Frontal cortex (tissue), 4 donors: ENCODE data around the gene SMCO2. TPM values are rescaled to one million over a fixed set of nuclear protein-coding genes. Genes with fewer than 3 reads are reported as not detected.
"Not testable (repeated sequence)": the region's sequence is repeated elsewhere in the genome, so short reads cannot be mapped to it uniquely, and the experiment has no call there.

Experiments used
- DNase-seq, 2 donors: peaks; one replicate each; pipeline ENCODE4 v3.0.0; 2012; ENCODE audit warnings: low spot score in 2 of 2
- FAIRE-seq: peaks from 2 replicates; lab custom pipeline; 2012; peaks lifted over from hg19 to GRCh38; lab: Jason Lieb, UNC
- total RNA-seq: library from RNA; depleted of rRNA; stranded (reverse); fragments of >200 nt; gene quantifications from one replicate; pipeline ENCODE4 v1.2.3, GENCODE V29; 2014
- donor health status: control.
- donor health status: control.
- donor health status: control.

The SMCO2 gene
- total RNA-seq, 1 donor from 2014 or later = not detected

DNA sequence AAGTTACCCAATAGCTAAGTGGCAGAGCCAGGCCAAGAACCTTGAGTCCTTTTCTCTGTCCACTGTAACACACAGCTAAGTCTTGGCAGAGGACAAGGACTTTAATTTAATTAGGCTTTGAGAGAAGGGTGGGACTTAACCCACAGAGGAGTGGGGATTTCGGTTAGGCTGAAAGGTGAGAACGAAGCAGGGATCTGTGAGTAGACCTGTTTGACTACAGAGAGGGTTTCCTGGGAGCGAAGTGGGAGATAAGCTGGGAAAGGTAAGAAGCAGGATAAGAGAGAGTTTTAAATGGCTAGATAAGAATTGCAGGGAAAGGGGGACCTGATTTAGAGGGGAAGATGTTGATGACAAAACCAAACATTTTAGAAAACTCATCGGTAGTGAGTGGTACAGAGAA, 75.4 kb downstream of the SMCO2 start:
- no peak for DNase-seq
- no peak for FAIRE-seq

DNA sequence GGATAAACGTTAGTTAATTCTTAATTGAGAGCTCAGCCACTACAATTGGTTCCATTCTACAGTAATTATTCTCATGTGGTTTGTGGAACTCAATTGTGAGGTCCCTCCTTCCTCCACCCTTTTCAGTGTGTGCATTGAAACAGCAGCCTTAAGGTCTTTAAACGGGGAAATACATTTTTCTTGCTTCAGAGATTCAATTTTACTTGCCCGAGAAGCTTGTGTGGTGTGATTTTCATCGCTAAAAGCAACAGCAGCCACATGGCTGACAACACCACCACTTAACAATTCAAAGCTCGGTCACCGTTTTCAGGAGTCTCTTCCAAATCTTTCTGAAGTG, 76.7 kb downstream of the SMCO2 start:
- no peak for DNase-seq

DNA sequence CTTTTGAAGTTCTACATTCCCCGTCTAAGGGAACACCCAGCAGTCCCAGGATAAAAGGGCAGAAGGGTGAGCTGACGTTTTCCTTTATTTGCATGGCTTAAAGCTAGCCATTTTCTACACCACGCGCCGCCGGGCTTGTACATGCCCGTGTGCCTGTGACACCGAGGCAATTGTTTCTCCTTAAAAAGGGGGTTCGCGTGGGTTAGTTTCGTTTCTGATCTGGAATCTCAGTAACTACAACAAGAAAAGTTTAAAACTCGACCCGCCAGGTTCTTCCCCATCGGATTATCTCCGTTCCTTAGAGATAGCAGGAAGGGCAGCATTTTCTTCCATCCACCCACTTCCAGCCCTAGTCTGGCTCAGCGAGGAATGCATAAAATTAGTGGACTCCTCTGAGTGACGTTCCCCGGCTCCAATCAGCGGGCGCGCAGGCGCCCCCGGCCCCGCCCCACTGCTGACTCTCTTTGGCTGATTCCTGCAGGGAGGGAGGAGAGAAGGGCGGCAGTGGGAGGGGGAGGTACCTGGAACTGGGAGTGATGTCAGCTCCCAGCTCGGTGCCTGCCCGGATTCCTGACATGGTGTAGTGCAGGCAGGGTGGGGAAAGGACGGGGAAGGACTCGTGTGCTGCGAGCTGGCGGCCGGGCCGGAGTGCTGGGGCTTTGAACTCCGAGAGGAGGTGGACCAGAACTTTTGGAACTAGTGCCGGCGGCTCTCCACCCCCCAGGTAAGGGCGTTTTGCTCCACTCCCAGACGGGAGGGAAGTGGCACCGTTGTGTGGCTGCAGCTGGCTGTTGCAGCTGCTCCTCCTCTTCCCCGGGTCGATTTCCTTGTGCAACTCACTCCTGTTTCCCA, 77.3 kb downstream of the SMCO2 start, which contains the start of gene PPFIBP1:
Gene PPFIBP1, plus strand, starts transcription at position 565 of the 852 bp plus-strand sequence. CDS start 109,191 bp downstream, outside the sequence.
- FAIRE-seq = peak; percentile 59

More for the DNA sequence above, 76.7 kb downstream of the SMCO2 start:
- FAIRE-seq = no peak

DNA sequence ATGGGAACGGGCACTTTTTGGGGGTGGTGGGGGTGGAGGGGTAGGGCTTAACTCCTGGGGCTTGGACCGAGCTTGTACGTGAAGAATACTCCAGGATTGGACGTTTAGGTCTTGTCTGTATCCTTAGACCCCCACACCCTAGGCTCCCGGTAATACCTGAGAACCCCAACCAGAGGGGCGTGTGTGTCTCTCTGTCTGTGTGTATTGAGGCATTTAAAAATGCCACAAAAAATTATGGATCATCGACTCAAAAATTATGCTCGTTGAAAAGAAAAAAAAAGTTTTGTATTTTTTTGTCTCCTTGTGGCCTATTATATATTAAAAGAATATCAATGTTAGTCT, 77.9 kb downstream of the SMCO2 start:
- no peak for FAIRE-seq
- no peak for DNase-seq

More for the DNA sequence above, 77.3 kb downstream of the SMCO2 start, which contains the start of gene PPFIBP1:
- DNase-seq = peak; percentile 72 to 87

- FAIRE-seq (no peak), DNase-seq (no peak)
Measured at GRCh38 chr12:27524839-27525753, 78.6 kb downstream of the SMCO2 start.

GRCh38 chr12:27527512-27527911, 81.0 kb downstream of the SMCO2 start:
- no peak for FAIRE-seq

DNA sequence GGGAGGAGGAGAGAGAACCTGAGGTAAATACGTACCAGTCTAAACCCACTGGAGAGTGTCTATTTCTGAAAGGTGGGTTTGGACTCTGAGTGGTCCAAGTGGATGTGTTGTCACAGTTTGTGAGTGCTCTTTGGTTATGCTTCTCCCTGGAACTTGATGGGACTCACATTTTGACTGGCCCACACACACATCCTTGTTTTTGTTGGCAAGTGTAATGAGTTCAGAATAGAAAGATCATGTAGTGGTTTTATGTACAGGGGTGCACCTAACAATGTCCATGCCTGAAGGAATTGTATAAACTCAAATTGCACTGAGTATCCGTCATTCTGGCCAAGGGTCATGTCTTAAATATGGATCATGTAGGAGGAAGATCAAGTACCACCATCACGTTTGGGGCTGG, 82.3 kb downstream of the SMCO2 start:
- no peak for DNase-seq
- FAIRE-seq = no peak

More at GRCh38 chr12:27527512-27527911, 81.0 kb downstream of the SMCO2 start:
- DNase-seq = no peak

GRCh38 chr12:27530157-27530922, 83.8 kb downstream of the SMCO2 start:
- FAIRE-seq (no peak), DNase-seq (no peak)

DNA sequence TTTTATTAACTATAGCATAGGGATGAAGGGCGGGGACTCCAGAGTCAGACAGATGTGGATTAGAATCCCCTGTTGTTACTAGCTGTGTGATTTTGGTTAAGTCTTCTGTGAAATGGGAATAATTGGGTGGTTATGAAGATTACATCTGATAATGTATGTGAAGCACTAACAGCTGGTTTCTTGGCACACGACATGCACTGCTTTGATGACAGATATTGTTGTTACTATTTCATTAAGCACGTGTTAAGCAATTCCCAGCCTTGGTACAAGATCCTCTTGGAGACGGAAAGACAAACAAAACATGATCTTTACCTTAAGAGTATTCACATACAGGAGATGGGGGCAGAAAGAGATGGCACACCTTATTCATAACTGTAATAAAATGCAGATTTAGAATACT, 85.4 kb downstream of the SMCO2 start:
- no peak for DNase-seq
- no peak for FAIRE-seq

GRCh38 chr12:27534060-27534764, 87.7 kb downstream of the SMCO2 start:
- DNase-seq (no peak), FAIRE-seq (no peak)

DNA sequence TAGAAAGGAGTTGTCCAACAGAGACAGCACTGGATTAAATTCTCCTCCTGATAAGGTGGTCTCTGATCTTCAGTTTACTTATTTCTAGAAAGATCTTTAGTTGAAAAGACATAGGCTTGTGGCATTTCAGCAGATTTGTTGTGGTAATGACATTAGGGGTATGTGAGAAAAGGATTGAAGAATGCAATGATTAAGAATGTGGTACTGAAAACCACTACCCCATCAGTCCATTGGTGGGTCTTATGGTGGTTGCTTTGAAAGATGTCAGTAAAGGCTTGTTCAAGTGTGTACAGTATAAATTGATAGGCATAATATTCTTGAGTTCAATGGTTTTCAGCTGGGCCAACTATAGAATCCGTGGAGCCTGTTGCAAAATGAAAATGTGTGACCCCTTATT, 88.2 kb downstream of the SMCO2 start:
- DNase-seq = no peak
- no peak for FAIRE-seq

DNA sequence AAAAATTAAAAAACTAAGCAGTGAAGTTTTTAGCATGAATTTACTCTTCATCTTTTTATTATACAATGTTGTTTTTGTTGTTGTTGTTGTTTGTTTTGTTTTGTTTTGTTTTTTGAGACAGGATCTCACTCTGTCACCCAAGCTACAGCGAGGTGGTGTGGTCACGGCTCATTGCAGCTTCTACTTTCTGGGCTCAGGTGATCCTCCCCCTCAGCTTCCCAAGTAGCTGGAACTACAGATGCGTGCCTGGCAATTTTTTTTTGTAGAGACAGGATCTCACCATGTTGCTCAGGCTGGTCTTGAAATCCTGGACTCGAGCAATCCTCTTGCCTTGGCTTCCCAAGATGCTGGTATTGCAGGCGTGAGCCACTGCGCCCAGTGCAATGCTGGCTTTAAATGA, 88.8 kb downstream of the SMCO2 start:
- DNase-seq (no peak), FAIRE-seq (no peak)

DNA sequence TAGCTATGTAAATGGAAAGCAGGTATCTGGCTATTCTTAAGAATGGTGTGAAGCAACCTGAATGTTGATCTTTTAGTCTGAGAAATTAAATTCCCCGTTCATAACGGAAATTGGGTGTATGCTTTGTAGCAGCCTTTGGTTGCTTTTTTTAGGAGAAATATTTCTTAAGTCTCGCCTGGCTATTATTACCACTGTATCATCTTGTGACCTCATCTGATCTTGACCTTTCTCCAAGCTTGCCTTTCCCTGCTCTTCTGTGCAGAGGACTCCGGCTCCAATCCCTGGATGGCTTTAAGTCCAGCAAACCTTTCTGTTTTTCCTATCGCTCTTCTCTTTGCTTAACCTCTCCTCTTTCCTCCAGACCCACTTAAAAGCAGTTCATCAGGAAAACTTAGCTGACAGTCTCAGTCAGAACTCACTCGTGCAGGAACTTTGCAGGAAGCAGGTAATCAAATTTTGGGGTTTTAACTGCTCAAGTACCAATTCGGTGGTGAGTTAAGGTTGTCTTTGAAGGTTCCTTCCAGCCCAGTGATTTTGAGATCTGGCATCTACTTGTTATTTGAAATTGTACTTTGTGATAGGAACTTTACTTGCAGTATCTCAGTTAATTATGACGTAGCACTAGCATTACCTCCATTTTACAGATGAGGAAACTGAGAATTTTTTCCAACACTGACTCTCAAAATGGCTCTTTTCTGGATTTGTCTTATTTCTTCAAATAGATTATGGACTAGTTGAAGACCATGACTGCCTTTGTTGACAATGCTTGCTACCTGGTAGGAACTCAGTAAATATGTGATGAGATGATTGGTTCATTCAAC, 91.5 kb downstream of the SMCO2 start:
- FAIRE-seq = no peak
- DNase-seq = no peak

- DNase-seq (no peak), FAIRE-seq (no peak)
Measured at GRCh38 chr12:27539191-27539631, 92.7 kb downstream of the SMCO2 start.

DNA sequence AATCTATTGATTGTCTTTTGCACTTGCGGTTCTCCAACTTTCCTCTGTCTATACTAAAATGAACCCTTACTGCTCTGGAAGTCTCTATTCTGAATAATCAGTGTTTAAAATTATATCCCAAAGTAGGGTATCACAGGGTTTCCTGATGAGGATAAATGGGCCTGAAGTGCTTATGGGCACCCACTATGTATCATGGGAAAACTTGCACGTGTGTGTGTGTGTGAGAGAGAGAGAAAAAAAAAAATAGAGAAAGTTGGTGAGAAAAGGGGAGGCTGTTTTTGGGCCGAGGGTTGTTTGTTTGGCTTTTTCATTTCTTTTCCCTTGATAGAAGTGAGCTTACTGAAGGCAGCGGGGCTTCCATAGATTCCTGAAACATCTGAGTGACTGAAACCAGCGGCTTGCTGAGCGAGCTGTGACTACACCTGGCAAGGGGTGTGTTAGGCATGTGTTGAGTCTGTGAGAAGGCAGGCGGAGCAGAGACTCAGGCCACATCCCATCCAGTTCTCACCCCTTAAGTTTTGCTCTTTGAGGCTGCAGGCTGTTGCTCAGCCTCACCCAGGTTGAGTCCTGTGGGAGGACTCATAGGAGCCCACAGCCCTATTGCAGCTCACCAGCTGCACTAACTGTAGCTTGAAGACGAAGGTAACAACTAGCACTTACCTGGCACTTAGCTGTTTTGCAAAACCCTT, 94.6 kb downstream of the SMCO2 start:
- FAIRE-seq = no peak
- DNase-seq = no peak

DNA sequence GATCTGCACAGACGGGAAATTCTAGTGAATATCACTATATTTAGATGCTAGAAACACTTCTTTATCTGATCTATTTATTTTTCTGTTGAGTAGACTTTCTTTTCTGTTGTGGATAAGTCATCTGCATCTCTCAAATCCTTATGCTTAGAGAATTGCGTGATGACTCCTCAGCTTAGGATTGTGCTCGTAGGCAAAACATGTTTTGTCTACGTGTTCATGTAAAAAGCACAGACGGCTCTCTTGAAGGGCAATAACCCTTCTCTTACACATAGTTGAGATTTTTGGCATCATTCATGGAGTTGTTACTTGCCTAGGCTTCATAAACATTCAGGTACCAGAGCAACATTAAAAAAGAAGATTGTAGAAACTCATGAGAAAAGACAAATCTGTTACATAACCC, 96.1 kb downstream of the SMCO2 start:
- DNase-seq (no peak), FAIRE-seq (no peak)

DNA sequence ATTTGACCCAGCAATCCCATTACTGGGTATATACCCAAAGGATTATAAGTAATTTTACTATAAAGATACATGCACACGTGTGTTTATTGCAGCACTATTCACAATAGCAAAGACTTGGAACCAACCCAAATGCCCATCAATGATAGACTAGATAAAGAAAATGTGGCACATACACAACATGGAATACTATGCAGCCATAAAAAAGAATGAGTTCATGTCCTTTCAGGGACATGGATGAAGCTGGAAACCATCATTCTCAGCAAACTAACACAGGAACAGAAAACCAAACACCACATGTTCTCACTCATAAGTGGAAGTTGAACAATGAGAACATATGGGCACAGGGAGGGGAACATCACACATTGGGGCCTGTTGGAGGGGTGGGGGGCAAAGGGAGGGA, 98.3 kb downstream of the SMCO2 start:
- FAIRE-seq, DNase-seq: not testable (repeated sequence)

DNA sequence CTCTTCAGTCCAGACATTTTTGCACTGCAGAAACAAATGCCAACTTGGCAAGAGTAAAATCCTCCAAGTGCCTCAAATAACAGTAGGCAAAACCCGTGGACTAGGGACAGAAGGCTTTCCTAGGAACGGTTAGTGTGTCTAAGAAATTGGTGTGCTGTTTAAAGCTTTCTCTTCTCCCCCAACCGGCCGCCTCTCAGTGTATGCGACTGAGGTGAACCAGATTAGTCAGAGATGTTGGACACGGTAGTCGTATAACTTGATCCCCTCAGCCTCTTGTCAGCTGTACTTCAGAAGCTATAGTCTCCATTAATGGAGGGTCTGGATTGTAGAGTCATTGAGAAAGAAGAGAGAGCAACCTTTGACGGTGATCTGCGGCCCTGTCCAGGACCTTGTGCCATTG, 99.1 kb downstream of the SMCO2 start:
- no peak for DNase-seq

More for the DNA sequence above, 99.1 kb downstream of the SMCO2 start:
- FAIRE-seq = no peak
